ENCODE data around the gene PLCG2.
"Not testable (repeated sequence)": the region's sequence is repeated elsewhere in the genome, so short reads cannot be mapped to it uniquely, and the experiment has no call there.

PLCG2 gene

DNA sequence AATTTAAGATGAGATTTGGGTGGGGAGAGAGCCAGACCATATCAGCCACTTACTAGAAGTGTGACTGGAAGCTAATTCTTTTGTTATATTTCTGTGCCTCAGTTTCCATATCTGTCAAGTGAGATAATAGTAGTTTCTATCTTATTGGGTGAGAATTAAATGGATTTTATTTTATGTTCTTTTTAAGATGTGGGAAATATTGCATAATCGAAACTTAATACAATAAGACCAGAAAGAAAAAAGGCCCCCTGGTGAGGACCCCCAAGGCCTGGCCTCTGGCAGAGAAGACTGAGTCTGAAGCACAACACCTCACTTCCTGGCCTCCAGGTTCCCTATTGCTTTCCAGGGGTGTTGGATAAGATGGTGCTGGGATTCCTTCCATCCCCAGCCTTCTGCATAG, 13.7 kb downstream of the PLCG2 start:
- DNase-seq: no peak

DNA sequence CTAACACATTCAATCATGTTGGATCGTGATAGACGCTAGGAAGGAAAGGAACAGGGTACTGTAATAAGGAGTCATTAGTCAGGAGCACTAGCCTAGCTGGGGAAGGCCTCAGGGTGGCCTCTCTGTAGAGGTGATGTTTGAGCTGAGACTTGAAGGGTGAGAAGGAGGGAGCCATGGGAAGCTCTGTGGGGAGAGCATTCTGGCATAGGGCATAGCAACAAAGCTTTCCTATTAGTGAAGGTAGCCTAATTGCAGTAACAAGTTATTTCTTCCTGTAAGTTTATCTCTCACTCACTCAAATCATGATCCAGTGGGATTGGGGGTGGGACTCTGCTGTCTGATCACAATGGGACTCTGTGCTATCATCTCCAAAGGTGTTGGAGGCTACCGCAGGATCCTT, 16.1 kb downstream of the PLCG2 start:
- no peak for DNase-seq

DNA sequence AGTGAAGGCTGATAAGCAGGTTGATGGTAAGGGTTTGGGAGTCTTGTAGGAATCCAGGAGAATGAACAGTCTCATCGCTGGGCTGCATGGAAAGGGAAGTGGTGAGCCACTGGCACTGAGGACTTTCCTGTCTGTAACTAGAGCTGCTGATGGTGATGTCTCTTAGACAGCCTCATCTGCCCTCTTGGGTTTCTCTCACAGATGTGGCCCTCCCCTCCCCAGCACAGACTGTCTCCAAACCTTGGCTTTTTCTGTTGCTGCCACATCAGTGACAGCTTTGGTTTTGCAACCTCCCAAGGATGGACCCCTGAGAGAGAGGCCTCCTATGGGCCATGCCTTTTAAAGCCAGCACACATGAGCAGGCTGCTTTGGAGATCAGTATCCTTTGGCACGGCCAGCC, 16.9 kb downstream of the PLCG2 start:
- DNase-seq: no peak

DNA sequence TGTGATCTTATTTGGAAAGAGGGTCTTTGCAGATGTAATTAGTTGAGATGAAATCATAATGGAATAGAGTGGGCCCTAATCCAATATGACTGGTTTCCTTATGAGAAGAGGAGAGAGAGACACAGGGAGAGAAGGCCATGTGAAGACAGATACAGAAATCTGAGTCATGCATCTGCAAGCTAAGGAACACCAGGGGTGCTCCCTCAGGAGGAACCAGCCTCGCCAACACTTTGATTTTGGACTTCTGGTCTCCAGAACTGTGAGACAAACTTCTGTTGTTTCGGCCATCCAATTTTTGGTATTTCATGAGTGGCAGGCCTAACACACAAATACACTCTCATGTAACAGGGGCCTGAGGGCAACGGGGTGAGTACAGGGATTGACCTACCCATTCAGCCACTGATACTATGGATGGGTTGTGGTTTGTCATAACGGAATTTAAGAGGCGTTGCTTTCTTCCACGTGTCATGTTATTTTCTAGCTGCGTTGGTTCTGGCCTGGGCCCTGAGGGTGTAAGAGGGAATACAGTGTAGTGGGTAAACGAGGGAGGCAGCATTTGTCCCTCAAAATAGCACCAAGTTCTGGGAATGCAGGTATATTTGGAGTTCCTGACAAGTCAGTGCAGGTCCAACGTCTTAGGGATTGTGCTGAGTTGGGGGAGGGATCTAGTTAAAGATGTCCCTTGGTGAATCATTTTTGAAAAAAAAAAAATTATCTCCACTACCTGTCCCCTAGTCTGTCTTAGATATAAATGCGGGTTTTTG, 17.7 kb downstream of the PLCG2 start:
- DNase-seq: no peak

DNA sequence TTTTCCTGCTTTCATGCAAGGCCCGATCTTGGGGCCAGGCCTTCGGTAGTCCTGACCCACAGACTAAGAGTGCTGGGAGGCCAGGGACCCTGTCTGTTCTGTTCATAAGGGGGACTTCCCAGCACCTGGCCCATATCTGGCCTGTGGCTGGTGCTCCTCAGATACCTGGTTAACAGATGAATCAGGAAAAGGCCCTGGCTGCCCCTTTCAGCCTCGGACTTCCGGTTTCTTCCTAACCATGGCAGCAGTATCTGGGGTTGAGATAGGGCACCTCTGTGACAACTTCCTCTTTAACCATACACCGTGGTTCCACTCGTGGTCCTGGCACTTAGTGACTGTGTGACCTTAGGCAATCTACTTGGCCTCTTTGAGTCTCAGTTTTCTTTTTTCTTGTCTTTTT, 18.4 kb downstream of the PLCG2 start:
- DNase-seq: no peak

DNA sequence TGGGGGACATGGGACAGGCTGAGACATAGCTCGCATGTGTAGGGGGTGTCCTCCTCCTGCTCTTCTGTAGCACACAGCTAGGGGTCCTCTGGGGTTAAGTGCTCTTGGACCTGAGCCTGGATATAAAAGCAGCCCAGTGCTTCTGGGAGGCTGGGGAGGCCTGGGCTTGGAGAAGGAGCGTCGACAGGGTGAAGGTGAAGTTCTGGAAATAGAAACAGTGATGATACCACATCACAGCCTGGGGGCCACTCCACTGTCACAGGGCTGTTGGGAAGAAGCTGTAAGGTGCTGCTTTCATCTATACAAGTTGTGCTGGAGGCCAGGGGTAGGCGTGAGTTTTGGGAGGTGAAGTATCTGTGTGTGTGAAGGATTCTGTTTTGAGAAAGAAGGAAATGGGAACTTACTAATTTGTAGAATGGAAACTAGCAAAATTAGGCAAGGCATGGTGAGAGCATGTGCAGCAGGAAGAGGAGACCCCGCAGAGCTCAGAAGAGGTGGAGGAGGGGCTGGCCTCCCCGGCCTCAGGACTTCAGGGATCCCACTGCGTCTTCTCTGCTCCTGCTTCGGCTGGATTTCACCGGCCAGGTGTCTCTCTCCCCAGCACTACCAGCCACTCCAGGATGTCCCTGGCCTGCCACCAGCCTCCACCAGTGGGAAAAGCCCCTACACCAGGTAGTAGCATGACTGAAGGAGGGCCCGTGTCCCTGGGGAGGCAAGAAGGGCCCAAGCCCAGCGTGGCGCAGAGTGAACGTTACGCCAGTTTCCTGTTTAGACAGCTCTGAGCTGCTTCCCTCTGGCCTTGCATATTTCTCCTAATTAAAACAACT, 19.4 kb downstream of the PLCG2 start:
- DNase-seq: no peak

DNA sequence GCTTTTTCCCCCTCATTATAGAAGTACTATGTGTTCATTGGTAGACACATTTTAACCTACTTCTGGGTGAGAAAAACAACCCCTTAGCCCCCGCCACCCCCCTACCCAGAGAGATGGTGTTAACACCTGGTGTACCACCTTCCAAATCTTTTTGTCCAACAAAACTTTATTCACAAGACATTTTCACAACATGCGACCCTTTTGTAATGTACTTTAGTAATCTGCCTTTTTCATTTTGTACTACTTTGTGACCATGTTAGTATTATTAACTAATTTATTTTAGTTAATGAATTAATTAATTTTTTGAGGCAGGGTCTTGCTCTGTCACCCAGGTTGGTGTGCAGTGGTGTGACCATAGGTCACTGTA, 20.0 kb downstream of the PLCG2 start:
- no peak for DNase-seq

DNA sequence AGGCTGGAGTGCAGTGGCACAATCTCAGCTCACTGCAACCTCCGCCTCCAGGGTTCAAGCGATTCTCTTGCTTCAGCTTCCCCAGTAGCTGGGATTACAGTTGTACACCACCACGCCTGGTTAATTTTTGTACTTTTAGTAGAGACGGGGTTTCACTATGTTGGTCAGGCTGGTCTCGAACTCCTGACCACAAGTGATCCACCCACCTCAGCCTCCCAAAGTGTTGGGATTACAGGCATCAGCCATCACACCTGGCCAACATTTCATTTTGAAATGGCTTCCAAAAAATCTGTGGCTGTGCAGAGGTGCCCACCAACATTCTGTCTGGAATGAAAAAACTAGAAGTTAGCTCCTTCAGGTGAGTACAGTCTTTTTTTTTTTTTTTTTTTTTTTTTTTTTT, 22.6 kb downstream of the PLCG2 start:
- DNase-seq: not testable (repeated sequence)

DNA sequence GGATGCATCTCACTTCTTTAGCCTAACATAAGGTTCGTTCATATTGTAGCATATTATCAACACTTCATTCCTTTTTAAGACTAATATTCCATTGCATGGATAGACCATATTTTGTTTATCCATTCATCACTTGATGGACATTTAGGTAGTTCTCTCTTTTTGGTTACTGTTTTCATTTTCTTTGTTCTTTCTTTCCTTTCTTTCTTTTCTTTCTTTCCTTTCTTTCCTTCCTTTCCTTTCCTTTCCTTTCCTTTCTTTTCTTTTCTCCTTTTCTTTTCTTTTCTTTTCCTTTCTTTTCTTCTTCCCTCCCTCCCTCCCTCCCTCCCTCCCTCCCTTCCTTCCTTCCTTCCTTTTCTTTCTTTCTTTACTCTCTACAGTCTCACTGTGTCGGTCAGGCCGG, 24.2 kb downstream of the PLCG2 start:
- no peak for DNase-seq

DNA sequence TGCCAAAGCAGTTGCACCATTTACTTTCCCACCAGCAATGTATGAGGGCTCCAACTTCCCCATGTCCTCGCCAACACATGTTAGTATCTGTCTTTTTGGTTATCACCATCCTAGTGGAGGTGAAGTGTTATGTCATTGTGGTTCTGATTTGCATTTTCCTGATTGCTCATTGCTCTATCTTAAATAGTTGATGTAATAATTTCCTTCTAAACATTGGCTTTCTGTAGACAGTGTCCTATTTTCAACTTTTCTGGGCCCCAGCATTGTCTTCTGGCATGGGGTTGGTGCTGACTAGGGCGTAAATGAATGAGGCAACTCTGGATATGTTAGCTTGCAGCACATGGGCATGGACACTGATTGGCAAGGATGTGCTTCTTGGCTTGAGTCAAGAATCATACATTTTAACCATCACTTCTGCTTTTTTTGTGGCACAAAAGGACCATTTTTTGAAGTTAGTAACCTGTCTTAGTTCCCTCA, 25.1 kb downstream of the PLCG2 start:
- DNase-seq: no peak

DNA sequence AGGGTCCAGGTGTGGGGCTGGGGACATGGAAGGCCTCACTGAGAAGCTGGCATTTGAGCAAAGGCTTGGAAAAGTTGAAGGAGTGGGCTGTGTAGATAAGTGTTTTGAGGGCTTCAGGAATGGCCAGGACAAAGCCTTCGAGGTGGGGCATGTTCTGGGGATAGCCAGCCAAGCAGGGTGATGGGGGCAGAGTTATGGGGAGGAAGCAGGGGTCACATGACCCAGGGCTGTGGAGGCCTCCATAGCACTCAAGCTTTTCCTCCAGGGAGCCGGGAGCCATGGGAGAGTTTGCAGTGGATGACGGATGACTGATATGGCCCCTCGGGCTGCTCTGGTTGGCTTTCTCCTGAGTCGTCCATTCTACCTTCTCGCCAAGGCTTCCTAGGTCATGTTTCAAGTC, 27.6 kb downstream of the PLCG2 start:
- no peak for DNase-seq

DNA sequence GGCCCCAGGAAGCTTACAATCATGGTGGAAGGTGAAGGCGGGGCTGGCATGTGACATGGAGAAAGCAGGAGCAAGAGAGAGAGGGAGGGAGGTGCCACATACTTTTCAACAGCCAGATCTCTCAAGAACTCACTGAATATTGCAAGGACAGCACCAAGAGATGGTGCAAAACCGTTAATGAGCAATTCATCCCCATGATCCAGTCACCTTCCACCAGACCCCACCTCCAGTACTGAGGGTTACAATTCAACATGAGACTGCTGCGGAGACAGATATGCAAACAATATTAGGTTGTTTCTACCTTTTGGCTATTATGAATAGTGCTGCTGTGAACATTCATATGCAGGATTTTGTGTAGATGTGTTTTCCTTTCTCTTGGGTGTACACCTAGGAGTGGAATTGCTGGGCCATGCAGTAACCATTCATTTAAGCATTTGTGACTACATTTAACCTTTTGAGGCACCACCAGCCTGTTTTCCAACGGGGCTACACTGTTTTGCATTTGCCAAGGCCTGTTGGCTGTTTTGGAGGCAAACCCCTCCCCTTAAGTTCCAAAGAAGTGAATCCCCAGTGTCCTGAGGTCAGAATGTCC, 28.8 kb downstream of the PLCG2 start:
- DNase-seq: no peak

DNA sequence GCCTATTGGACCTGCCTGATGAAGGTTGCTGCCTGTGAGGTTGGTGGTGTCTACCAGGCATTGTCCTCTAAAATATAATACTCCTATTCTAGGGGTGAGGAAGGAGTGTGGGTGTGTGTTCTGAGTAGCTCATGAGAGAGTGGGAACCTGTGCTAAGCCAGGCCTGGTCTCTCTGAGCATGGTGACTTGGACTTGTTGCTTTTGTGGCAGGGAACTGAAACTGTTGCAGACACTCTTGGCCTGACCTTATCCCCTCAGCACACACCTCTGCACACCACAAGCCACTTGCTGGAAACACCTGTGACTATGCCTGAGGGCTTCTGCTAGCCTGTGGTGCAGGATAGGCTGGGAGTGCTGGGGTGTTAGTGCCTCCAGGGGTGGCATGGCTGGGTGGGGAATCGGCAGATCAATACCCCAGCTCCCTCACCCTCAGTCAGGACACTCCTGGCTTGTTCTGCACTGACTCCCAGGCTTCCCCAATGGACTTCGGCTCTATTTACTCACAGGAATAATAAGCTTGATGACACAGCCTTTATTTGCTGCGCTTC, 29.9 kb downstream of the PLCG2 start:
- DNase-seq: no peak

DNA sequence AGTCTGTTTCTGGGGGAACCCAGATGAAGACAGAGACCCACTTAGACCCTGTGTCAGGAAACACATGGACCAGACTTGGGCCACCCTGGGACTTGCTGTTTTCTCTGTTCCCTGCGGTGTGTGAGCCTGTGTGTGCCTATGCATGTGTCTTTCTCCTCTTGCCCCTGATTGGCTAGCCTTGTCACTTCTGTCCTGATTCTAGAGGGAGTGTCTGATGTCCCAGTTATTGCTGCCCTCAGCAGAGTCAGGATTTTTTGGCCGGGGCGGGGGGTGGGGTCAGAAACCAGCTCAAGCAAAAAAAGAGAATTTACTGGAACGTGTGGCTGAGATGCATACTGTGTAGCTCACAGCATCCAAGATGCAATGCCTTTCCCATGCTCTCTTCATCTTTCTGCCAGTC, 30.5 kb downstream of the PLCG2 start:
- no peak for DNase-seq

DNA sequence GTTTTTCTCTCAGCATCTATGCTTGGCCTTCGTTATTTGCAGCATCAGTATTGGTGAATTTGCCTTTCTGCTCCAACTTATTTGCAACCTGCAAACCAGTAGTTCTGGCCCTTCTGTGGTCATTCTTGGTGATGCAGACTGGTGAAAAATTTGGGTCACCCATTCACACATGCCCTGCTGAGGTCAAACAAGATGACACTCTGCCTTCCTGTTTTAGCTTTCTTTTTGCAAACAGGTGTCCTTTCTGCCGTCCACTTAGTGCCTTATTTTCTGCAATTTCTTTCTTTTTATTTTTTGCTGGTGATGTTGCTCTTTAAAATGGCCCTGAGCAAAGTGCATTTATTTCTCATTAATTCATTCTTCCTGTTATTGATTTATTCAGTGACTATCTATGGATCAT, 31.3 kb downstream of the PLCG2 start:
- no peak for DNase-seq

DNA sequence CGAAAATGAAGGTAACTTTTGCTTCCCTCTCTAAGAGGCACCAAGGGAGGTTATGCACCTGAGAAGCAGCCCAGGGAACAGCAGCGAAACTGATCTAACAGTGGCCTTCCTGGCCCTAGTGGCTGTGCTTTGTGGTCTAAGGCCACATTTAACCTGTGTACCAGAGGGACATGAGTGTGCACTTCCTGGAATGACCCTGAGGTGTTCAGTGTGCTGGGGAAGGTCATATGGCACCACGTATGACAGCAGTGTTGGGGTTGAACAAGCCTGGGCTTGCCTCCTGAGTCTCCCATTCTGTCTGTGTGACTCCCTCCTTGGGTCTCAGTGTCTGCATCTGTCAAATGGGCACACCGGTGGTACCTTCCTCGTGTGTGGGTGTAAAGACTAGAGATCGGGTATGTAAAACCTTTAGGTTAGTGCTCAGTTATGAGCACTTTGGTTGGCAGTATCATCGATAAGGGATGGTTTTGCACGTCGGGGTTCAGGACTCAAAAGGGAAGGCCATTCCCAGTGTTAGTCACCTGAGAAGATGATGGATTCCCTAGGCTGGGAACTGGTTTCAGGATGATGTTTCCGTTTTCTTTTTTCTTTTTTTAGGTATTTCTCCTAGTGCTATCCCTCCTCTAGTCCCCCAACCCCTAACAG, 31.9 kb downstream of the PLCG2 start:
- DNase-seq: no peak

DNA sequence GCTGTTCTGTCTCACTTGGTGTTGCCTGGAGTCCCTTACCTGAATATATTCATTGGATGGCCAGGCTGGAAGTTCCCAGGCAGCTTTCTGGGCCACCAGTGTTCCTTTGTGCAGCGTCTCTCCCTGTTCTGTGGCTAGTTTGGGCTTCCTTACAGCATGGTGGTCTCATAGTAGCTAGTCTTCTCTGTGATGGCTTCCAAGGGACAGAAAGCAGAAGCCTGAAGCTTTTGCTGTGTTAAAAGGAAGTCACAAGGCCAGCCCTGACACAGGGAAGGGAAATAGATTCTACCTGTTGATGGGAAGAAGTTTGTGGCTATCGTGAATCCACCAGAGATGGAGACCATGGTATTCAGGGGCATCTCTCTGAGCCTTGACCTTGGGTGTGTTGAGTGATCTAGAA, 34.6 kb downstream of the PLCG2 start:
- DNase-seq: no peak

DNA sequence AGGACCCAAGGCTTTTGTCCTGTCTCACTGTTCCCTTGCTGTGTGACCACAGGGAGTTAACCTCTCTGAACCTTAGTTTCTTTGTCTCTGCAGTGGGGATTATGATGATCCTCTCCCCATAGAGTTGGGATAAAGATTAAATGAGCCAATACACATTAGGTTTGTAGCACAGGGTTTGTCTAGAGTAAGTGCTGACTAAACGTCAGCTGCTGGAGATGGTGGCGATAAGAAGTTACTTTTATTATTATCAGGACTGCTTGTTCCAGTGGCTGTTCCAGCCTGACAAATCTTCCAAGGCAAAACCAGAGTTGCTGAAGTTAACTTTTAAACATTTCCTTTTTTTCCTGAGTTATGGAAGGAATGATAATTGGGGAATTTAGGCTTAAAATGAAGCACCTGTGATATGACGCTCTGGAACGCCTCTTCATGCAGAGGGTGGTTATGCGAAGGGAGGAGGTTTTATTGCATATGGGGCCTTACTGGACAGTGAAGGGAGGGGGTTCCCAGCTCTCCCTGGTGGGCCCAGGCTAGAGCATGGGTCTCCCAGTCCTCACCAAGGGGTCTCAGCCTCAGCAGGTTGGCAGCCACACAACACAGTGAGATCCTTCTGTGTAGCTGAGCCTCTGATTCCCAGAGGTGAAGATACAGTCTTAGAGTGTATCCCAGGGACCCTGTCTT, 35.8 kb downstream of the PLCG2 start:
- DNase-seq: no peak

DNA sequence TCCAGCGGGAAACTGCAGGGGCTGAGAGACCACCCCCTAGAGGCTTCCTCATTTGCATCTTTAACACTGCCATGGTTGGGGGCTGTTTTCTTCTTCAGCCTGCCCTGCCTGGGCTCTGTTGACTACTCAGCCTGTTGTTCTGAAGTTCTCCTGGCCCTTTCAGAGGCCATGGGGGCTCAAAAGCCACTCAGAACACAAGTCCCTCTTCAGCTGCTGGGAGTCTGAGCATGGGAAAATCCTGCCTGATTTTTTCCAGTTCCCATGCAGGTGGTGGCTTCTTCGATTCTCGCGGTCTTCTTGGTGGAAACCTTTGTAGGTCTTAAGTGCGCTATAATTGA, 36.3 kb downstream of the PLCG2 start:
- no peak for DNase-seq

DNA sequence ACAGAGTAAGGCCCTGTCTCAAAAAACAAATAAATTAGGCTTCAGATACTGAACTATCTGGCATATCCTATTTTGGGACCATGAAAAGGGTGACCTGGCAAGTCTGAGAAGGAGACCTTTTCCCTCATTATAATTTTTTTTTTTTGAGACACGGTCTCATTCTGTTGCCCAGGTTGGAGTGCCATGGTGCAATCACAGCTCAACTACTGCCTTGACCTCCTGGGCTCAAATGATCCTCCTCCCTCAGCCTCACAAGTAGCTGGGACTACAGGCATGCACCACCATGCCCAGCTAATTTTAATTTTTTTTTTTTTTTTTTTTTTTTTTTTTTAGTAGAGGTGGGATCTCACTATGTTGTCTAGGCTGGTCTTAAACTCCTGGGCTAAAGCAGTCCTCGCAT, 37.3 kb downstream of the PLCG2 start:
- DNase-seq: no peak

DNA sequence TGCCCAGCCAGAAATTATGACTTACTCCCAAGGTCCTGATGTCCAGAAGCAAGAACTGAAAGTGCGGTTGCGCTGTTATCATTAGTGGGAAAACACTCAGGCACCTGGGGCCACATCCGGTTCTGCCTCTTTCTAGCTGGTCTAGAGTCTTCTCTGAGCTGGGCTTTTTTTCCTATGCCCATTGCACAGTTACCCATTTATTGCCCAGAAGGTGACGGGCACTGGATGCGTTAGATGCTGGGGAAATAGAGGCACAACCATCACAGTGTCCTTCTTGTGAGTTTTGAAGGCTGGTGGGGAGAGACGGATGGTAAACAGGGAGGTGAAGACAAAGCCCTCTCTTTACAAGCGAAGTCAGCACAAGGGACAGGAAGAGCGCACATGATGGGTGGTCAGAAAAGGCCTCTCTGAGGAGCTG, 37.7 kb downstream of the PLCG2 start:
- no peak for DNase-seq

DNA sequence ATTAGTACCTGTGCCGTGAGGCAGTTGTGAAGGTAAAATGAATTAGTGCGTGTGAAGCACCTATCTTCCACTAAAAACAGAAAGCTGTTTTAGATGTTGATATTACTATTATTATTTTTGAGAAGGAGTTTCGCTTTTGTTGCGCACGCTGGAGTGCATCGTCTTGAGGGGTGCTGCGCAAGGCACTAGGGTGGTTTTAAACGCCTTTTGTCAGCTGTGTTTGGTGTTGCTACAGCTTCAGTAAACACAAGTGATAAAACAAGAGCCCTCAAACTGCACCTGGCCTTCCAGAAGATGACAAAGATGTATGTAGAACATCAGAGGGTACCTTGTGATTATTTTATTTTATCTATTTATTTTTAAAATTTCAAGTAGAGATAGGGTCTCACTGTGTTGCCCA, 38.2 kb downstream of the PLCG2 start:
- no peak for DNase-seq
